Fibroblast of villous mesenchyme (primary cell): ENCODE measurements around the gene FNDC5. TPM values are rescaled to one million over a fixed set of nuclear protein-coding genes. Genes with fewer than 3 reads are reported as not detected.

ENCODE experiments used
- DNase-seq: peaks from one replicate; pipeline ENCODE4 v3.0.0-alpha.2; 2010; ENCODE audit warnings: low read depth
- H3K4me3 ChIP-seq: 2 replicates; pipeline ENCODE4 v1.5.1; 2011; ENCODE audit warnings: low read depth, mild to moderate bottlenecking, low read length
- CTCF ChIP-seq: IDR thresholded peaks from 2 replicates; pipeline ENCODE4 v1.5.1; 2012; ENCODE audit warnings: low read depth, mild to moderate bottlenecking, low read length; ENCODE audit not compliant: insufficient read depth
- total RNA-seq: library from RNA; depleted of rRNA; stranded (reverse); fragments of >200 nt; gene quantifications from 2 replicates; pipeline ENCODE4 v1.2.3, GENCODE V29; 2012

FNDC5 gene
- total RNA-seq, 1 donor, result 0.43 TPM

- no peak overlapping the region for H3K4me3 ChIP-seq
- no peak for DNase-seq
- TF ChIP-seq CTCF, result no peak
Observed at GRCh38 chr1:32881871-32882850, 11.4 kb upstream of the FNDC5 start.

- DNase-seq, result no peak
Observed at GRCh38 chr1:32881291-32881690, 10.6 kb upstream of the FNDC5 start.

GRCh38 chr1:32878637-32879041 lies 7.9 kb upstream of the FNDC5 start:
- TF ChIP-seq CTCF, result no peak
- DNase-seq, result no peak
- H3K4me3 ChIP-seq, result no peak overlapping the region

More at GRCh38 chr1:32881291-32881690, 10.6 kb upstream of the FNDC5 start:
- H3K4me3 ChIP-seq, result no peak overlapping the region
- no peak for TF ChIP-seq CTCF

GRCh38 chr1:32878183-32878582 lies 7.5 kb upstream of the FNDC5 start:
- H3K4me3 ChIP-seq, result no peak overlapping the region
- DNase-seq, result peak; percentile 18
- no peak for TF ChIP-seq CTCF

GRCh38 chr1:32877211-32878110 lies 6.7 kb upstream of the FNDC5 start:
- no peak for TF ChIP-seq CTCF
- no peak for DNase-seq
- H3K4me3 ChIP-seq, result no peak overlapping the region

- peak; percentile 92 for TF ChIP-seq CTCF
- no peak overlapping the region for H3K4me3 ChIP-seq
- peak; percentile 50 for DNase-seq
Observed at GRCh38 chr1:32876341-32877210, 5.9 kb upstream of the FNDC5 start.
